Measurements from ENCODE around the gene SLCO4A1.

SLCO4A1 gene

DNA sequence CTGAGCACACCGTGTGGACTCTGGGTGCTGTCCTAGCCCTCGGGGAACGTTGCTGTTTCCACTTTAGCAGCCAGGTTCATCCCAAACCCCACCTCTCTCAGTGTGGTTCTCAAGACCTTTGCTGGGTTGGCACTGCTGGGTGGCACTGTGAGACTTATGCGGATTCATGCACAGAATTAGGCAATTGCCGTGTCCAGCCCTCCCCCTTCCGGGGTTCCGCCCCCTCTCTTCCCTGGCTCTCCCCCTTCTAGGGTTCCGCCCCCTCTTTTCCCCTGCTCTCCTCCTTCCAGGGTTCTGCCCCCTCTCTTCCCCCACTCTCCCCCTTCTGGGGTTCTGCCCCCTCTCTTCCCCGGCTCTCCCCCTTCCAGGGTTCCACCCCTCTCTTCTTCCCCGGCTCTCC, 39.8 kb upstream of the SLCO4A1 start:
- no peak overlapping the region for H3K27ac ChIP-seq (ENCODE audit: low read depth, low read length)
- peaks cover 9% of the 10 kb centered on the region for H3K27me3 ChIP-seq (ENCODE audit: control insufficient read depth, insufficient read depth, low read length)
- no peak overlapping the region for H3K9ac ChIP-seq (ENCODE audit: low read length)
- no peak overlapping the region for H3K4me3 ChIP-seq (ENCODE audit: low read length)
- H3K36me3 ChIP-seq (ENCODE audit: control insufficient read depth, insufficient read depth, low read length) = no peaks in the 10 kb centered on the region
- no peaks in the 10 kb centered on the region for H3K4me1 ChIP-seq (ENCODE audit: control insufficient read depth, insufficient read depth, low read length)

DNA sequence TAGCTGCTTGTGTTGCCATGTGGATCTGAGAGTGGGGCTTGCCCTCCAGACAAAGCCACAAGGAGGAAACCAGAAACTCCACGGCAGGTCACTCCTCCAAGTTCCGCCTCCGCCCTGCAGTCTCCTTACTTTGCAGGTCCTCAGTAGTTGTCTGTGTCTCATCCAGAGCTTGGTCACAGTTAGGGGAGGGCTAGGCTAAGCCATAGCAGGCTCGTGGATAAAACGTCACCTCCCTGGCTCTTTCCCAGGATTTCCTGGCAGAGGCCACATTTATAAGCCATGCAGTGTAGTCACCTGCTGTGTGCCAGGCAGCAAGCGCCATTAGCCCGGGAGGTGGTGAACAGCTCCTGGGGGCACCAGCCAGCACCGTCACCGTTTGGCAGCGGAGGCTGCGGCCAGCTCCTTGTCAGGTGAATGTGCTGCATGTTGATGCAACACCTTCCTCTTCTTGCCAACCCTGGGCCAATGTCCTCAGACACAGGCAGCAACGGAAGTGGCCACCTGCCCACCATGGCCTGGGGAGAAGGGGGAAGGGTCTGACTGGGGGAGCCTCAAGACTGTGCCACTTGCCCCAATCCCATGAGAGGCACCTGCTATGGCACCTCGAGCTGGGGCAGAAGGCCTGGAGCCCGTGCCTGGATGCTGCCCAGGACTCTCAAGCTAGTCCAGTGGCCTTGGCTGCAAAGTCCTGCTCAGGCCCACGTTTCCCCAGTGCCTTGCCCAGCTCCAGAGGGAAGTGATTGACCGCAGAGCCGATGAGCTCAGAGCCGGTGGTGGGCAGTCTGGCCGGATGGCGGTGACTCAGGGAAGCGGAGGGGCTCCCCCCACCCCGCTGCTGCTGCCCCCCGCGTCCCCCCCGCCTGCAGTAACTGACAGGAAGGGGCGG, 39.0 kb upstream of the SLCO4A1 start:
- H3K27me3 ChIP-seq (ENCODE audit: control insufficient read depth, insufficient read depth, low read length) = peaks cover 9% of the 10 kb centered on the region
- H3K4me1 ChIP-seq (ENCODE audit: control insufficient read depth, insufficient read depth, low read length) = no peaks in the 10 kb centered on the region
- no peaks in the 10 kb centered on the region for H3K36me3 ChIP-seq (ENCODE audit: control insufficient read depth, insufficient read depth, low read length)
- no peak overlapping the region for H3K4me3 ChIP-seq (ENCODE audit: low read length)
- H3K27ac ChIP-seq (ENCODE audit: low read depth, low read length) = no peak overlapping the region
- H3K9ac ChIP-seq (ENCODE audit: low read length) = no peak overlapping the region

DNA sequence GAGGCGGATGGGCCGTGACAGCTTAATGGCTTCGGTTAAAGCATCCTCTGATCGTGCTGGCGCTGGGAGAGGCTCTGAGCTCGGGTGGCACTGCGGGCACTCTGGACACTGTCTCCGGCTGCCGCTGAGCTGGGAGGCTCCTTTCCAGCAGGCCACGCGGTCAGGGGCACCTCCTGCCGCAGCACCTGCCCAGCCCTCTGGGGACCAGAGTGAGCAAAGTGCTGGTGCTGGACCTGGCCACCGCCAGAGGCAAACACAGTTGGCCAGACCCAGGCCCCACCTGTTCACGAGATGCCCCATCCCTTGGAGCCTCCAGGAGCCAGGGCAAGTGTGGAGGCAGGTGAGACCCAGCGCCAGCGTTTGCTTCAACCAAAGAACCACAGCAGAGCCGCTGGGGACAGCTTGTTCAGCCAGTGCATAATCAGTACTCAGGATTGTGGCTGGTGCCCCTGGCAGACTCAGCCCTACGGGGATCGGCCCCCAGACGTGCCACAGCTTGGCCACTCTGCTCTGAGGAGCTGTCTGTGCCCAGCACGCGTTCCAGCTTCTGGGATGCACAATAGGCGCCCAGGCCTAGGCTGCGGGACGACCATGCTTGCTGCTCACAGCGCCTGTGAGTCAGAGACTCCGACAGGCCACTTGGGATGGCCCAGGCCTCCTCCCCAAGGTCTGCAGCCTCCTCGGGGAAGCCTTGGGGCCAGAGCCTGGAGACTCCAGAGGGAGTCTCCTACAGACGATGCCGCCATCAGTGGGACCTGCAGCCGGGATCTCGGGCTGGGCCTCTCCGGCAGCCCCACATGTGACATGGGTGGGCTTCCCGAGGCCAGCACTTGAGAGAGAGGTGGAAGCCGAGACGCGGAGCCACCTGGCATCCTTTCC, 38.2 kb upstream of the SLCO4A1 start:
- Histone ChIP-seq H3K27me3 (ENCODE audit: control insufficient read depth, insufficient read depth, low read length) (peaks cover 9% of the 10 kb centered on the region), H3K4me3 (ENCODE audit: low read length) (no peak overlapping the region), H3K27ac (ENCODE audit: low read depth, low read length) (no peak overlapping the region), H3K36me3 (ENCODE audit: control insufficient read depth, insufficient read depth, low read length) (no peaks in the 10 kb centered on the region), H3K4me1 (ENCODE audit: control insufficient read depth, insufficient read depth, low read length) (no peaks in the 10 kb centered on the region), H3K9ac (ENCODE audit: low read length) (no peak overlapping the region)

DNA sequence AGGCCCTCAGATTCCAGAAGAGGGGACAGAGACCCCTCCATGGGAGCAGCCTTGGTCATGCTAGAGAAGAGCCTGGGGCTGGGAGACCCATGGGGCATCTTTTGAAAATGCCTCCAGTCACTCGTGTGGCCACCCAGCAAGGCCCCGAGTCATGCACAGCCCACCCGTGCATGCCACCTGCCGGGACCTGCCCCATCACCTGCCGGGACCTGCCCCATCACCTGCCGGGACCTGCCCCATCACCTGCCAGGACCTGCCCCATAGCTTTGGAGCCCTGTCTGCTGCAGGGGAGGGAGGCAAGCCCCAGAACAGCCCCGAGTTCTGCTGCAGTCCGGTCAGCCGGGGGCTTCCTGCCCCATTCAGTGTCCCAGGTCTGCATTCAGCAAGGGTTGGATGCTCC, 37.5 kb upstream of the SLCO4A1 start:
- H3K9ac ChIP-seq (ENCODE audit: low read length) = no peak overlapping the region
- peaks cover 9% of the 10 kb centered on the region for H3K27me3 ChIP-seq (ENCODE audit: control insufficient read depth, insufficient read depth, low read length)
- H3K27ac ChIP-seq (ENCODE audit: low read depth, low read length) = no peak overlapping the region

DNA sequence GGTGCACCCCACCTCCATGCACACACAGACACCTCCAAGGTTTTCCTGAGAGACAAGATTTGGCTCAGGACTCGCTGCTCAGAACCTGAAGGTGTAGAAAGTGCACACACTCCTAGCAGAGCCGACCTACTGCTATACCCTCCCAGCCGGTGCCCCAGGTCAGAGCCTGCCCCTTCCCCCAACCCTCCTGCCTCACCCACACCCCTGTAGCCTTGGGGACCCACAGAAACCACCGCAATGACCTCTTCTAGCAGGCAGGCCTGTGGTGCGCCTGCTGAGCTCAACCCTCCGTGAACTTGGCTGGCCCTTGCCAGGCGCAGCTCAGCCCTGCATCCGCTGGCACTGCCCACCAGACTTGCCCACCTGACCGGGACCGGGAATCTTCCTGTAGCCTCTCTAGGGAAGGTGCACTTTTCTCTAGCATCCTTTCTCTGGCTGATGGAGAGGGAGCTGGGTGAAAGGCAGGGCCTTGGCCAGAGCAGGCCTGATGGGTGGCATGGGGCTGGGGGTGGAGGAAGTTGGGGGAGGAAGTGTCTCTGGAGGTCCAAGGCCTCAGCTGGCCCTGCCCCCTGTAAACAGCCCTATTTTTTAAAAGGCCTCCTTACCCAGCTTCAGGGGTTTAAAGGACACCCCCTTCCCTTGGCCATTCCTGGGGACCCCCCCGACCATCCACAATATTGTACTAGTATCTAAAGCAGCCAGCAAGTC, 36.9 kb upstream of the SLCO4A1 start:
- H3K36me3 ChIP-seq (ENCODE audit: control insufficient read depth, insufficient read depth, low read length) = no peaks in the 10 kb centered on the region
- peaks cover 9% of the 10 kb centered on the region for H3K27me3 ChIP-seq (ENCODE audit: control insufficient read depth, insufficient read depth, low read length)
- H3K4me1 ChIP-seq (ENCODE audit: control insufficient read depth, insufficient read depth, low read length) = no peaks in the 10 kb centered on the region
- no peak overlapping the region for H3K4me3 ChIP-seq (ENCODE audit: low read length)
- H3K9ac ChIP-seq (ENCODE audit: low read length) = no peak overlapping the region
- no peak overlapping the region for H3K27ac ChIP-seq (ENCODE audit: low read depth, low read length)

More for the DNA sequence above, 37.5 kb upstream of the SLCO4A1 start:
- H3K4me1 ChIP-seq (ENCODE audit: control insufficient read depth, insufficient read depth, low read length) = no peaks in the 10 kb centered on the region
- H3K4me3 ChIP-seq (ENCODE audit: low read length) = no peak overlapping the region
- no peaks in the 10 kb centered on the region for H3K36me3 ChIP-seq (ENCODE audit: control insufficient read depth, insufficient read depth, low read length)

DNA sequence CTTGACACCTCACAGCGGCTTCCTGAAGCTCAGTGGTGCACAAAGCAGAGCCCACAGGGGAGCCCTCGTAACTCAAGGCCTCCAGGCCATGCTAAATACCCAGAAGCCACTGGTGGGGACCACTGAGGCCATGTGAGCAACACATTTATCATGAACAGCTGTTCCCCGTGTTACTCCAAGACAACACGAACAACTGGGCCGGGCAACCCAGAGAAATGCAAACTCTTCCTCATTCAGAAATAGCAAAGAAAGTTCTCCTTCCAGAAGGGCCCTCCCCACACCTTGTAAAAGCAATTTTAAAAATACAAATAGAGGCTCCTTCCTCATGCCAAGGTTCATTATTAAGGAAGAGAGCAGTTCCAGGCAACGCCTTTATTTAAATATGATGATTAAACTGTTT, 36.3 kb upstream of the SLCO4A1 start:
- H3K27me3 ChIP-seq (ENCODE audit: control insufficient read depth, insufficient read depth, low read length) = peaks cover 5% of the 10 kb centered on the region
- no peak overlapping the region for H3K9ac ChIP-seq (ENCODE audit: low read length)
- no peak overlapping the region for H3K27ac ChIP-seq (ENCODE audit: low read depth, low read length)
- H3K36me3 ChIP-seq (ENCODE audit: control insufficient read depth, insufficient read depth, low read length) = no peaks in the 10 kb centered on the region
- H3K4me3 ChIP-seq (ENCODE audit: low read length) = no peak overlapping the region
- H3K4me1 ChIP-seq (ENCODE audit: control insufficient read depth, insufficient read depth, low read length) = no peaks in the 10 kb centered on the region

DNA sequence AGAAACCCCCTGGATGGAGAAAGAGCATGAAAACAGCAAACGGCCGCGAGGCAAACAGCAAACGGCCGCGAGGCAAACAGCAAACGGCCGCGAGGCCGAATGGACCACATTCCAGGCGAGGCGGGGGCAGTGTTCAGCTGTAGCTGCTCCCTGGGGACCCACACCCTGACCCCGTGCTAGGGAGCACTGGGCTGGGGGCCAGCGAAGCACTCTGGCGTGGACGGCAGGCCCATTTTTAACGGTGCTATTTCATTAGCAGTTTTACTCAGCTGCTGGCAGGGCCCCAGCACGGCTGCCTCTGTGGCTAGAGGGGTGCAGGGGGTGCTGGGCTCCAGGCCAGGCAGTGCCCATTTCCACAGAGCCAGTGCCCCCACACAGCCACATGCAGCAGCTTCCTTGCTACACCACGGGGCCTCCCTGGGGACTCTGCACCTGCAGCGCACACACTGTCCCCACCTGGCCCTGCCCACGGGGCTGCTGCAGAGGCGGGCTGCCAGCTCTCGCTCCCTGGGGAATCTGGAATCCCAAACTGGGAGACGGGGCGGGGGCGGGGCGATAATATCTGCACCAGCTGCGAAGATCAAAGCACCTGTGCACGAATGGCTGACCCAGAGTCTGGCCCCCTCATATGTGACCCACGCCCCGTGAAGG, 35.6 kb upstream of the SLCO4A1 start:
- Histone ChIP-seq H3K27me3 (ENCODE audit: control insufficient read depth, insufficient read depth, low read length) (peaks cover 3% of the 10 kb centered on the region), H3K27ac (ENCODE audit: low read depth, low read length) (no peak overlapping the region), H3K4me3 (ENCODE audit: low read length) (no peak overlapping the region), H3K9ac (ENCODE audit: low read length) (no peak overlapping the region), H3K4me1 (ENCODE audit: control insufficient read depth, insufficient read depth, low read length) (no peaks in the 10 kb centered on the region), H3K36me3 (ENCODE audit: control insufficient read depth, insufficient read depth, low read length) (no peaks in the 10 kb centered on the region)

DNA sequence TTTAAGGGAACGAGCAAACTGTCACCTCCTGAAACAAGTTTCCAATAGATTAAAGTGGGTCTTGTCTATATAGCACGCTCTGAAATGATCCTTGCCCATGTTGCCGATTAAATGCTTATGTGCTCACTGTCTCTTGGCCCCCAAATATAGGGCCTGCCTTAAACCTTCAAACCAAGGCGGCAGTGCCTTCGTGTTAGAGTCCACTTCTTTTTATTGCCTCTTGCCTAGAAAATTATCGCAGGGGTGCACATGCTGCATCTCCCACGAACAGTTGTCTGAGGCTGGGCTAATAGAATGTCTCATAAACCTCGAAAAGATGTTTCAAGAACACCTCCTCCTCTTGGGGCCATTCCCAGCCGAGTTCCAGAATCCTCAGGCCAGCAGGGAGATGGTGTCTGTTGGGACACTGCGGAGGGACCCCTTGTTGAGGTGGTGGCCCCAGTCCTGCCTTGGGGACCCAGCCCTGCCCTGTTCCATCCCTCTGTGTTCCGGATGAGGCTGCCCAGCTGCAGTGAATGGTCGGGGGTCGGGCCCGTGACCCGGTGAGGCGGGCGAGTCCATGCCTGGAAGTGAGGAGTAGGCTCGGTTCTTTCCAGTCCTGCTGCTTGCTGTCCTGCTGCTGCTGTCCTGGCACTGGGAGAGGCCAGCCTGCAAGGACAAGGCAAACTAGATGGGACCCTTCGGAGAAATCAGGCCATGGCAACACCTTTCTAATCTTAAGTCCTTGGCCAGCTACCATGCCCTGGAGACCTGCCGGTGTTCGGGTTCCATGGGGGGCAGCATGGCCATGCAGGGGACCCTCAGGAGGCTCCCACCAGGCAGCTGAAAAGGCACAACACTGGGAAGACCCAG, 34.7 kb upstream of the SLCO4A1 start:
- no peaks in the 10 kb centered on the region for H3K36me3 ChIP-seq (ENCODE audit: control insufficient read depth, insufficient read depth, low read length)
- no peak overlapping the region for H3K9ac ChIP-seq (ENCODE audit: low read length)
- H3K4me1 ChIP-seq (ENCODE audit: control insufficient read depth, insufficient read depth, low read length) = no peaks in the 10 kb centered on the region
- H3K4me3 ChIP-seq (ENCODE audit: low read length) = no peak overlapping the region
- peaks cover under 1% of the 10 kb centered on the region for H3K27me3 ChIP-seq (ENCODE audit: control insufficient read depth, insufficient read depth, low read length)
- no peak overlapping the region for H3K27ac ChIP-seq (ENCODE audit: low read depth, low read length)

DNA sequence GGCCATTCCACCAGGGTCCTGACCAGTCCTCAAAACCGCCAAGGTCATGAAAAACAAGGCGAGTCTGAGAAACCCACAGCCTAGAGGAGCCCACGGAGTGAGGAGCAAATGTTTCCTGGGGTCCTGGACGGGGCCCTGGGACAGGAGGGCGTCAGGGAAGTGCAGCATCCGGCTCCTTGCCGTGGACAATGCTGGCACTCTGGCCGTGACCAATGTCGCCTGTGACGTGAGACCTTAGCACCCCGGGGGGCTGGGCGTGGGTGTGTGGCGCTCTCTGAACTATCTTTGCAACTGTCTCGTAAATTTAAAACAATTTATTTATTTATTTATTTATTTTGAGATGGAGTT, 34.1 kb upstream of the SLCO4A1 start:
- Histone ChIP-seq H3K36me3 (ENCODE audit: control insufficient read depth, insufficient read depth, low read length) (no peaks in the 10 kb centered on the region), H3K27ac (ENCODE audit: low read depth, low read length) (no peak overlapping the region), H3K9ac (ENCODE audit: low read length) (no peak overlapping the region), H3K4me1 (ENCODE audit: control insufficient read depth, insufficient read depth, low read length) (no peaks in the 10 kb centered on the region), H3K27me3 (ENCODE audit: control insufficient read depth, insufficient read depth, low read length) (no peaks in the 10 kb centered on the region), H3K4me3 (ENCODE audit: low read length) (no peak overlapping the region)

DNA sequence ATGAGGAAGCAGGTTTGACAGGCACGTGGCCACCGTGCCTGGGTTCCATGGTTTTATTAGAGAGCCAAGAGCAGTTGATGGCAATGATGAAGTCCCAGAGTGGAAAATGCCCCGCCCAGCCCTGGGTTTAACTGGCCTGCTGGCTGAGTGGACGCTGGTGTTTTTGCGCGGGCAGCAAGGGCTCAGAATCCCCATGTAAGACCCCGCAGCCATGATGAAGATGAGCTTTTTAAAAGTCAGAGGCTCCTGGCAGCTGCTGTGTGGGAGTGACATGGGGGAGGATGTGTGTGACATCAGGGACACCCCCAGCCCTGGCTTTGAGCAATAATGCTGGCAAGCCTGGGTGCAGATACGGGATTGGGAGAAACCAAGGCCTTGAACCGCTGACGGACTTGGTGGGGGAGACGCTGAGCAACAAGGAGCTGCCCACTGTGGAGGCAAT, 33.0 kb upstream of the SLCO4A1 start:
- H3K27ac ChIP-seq (ENCODE audit: low read depth, low read length) = no peak overlapping the region
- H3K36me3 ChIP-seq (ENCODE audit: control insufficient read depth, insufficient read depth, low read length) = no peaks in the 10 kb centered on the region
- H3K9ac ChIP-seq (ENCODE audit: low read length) = no peak overlapping the region
- no peak overlapping the region for H3K4me3 ChIP-seq (ENCODE audit: low read length)
- no peaks in the 10 kb centered on the region for H3K27me3 ChIP-seq (ENCODE audit: control insufficient read depth, insufficient read depth, low read length)
- no peaks in the 10 kb centered on the region for H3K4me1 ChIP-seq (ENCODE audit: control insufficient read depth, insufficient read depth, low read length)
